NB4 (cell line): ENCODE results near the gene GADD45A.

Source experiments
- DNase-seq: peaks from one replicate; pipeline ENCODE4 v3.0.0; 2010; ENCODE audit warnings: low read depth
- H3K4me3 ChIP-seq: one replicate; pipeline ENCODE4 v1.5.1; 2011; ENCODE audit warnings: mild to moderate bottlenecking, low read depth, low read length, moderate library complexity
- CTCF ChIP-seq: IDR thresholded peaks from one replicate; pipeline ENCODE4 v1.5.1; 2012; ENCODE audit warnings: low read depth, low read length
- MAX ChIP-seq: IDR thresholded peaks from 2 replicates; pipeline ENCODE4 v1.6.1; 2011; ENCODE audit warnings: low read depth, low read length
- MYC ChIP-seq: IDR thresholded peaks from 2 replicates; pipeline ENCODE4 v1.6.1; 2011; ENCODE audit warnings: low read depth, low read length
- POLR2A ChIP-seq: IDR thresholded peaks from 2 replicates; pipeline ENCODE4 v1.6.1; 2011; ENCODE audit warnings: mild to moderate bottlenecking; ENCODE audit not compliant: insufficient read length; ENCODE audit errors: extremely low read depth

GADD45A gene

GRCh38 chr1:67715819-67716218 lies 30.8 kb downstream of the GADD45A start:
- no peak for DNase-seq
- TF ChIP-seq MAX (no peak), POLR2A (no peak), MYC (no peak), CTCF (no peak)
- H3K4me3 ChIP-seq = no peak overlapping the region

GRCh38 chr1:67716800-67717199 lies 31.8 kb downstream of the GADD45A start:
- H3K4me3 ChIP-seq = no peak overlapping the region
- DNase-seq = no peak
- TF ChIP-seq MAX (no peak), CTCF (no peak), MYC (no peak), POLR2A (no peak)

GRCh38 chr1:67717876-67718275 lies 32.9 kb downstream of the GADD45A start:
- no peak for TF ChIP-seq CTCF
- no peak for TF ChIP-seq MAX
- no peak for TF ChIP-seq POLR2A
- TF ChIP-seq MYC = no peak
- H3K4me3 ChIP-seq = no peak overlapping the region
- DNase-seq = no peak

- no peak overlapping the region for H3K4me3 ChIP-seq
- no peak for TF ChIP-seq MAX
- no peak for TF ChIP-seq CTCF
- no peak for TF ChIP-seq POLR2A
- no peak for TF ChIP-seq MYC
- DNase-seq = no peak
Observed at GRCh38 chr1:67719329-67720196, 34.6 kb downstream of the GADD45A start.

GRCh38 chr1:67721112-67721511 lies 36.1 kb downstream of the GADD45A start:
- no peak overlapping the region for H3K4me3 ChIP-seq
- TF ChIP-seq POLR2A = no peak
- no peak for TF ChIP-seq MAX
- no peak for TF ChIP-seq MYC
- no peak for TF ChIP-seq CTCF
- DNase-seq = no peak
